ELF-1 (cell line): Measurements from ENCODE around the gene AKR7A2.
"Not testable (repeated sequence)": the region's sequence is repeated elsewhere in the genome, so short reads cannot be mapped to it uniquely, and the experiment has no call there.

Experiments
- DNase-seq: peaks from one replicate; pipeline ENCODE4 v3.0.0-alpha.2; 2016; ENCODE audit warnings: low read depth, low spot score

Gene AKR7A2

DNA sequence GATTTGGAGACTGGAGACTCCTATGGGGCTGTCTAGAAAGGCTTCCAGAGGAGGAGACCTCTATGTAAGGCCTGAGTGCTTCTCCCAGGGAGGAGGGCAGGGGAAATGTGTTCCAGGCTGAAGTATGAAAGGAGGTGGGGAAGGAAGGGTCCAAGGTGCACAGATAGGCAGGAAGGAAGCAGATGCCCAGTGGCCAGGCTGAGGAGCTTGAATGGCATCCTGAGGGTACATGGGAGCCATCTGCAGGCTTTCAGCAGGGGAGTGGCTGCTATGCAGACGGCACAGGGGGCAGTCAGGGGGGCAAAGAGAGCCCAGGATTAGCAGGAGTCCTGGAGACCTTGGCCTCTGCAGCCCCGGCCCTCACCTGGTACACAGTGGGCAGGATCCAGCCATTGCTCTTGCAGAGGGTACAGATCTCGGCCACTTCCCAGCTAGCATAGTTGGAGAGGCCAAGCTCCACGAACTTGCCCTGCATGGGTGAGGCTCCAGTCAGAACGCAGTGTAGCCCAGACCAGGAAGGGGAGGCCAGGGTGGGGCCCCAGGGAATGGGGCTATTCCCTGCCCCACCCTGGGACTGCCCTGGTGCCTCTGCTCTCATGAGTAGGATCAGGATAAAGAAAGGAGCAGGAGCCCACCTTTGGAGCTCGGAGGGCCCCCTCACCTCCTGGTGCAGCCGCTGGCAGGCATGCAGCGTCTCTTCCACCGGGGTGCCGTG, 4.0 kb downstream of the AKR7A2 start:
- no peak for DNase-seq

DNA sequence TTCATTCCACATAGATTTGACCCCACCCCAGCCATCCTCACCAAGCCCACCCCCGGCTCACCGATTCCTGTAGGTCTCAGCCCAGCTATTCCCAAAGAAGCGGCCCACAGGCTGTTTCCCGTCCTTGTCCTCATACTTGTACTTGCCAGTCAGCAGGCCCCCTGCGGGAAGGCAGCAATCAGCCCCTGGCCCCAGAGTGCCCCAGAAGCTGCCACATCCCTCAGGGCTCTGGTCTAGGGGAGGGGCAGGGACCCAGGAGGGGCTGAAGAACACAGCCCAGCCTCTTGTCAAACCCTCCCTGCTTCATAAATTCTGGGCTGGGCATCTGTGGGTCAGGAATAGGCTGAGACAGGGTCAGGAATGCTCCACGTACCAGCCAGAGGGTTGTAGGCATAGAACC, 5.0 kb downstream of the AKR7A2 start:
- DNase-seq = no peak

DNA sequence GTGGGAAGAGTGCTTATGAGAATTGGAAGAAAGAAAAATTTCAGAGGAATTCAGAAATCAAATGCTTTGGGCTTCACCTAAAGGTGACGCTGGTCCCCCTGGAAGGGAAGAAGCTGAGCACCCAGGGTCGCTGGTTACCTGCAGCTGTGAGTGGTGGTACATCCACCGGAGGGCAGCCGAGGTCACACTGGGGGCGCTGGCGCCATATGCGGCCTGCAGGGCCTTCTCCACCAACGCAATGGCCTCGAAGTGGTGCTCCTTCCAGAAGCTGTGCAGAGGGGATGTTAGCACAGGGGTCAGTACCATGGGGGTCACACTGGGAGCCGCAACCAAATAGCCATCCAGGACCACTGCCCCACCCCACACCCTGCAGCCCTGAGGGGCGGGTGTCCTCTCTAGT, 6.1 kb downstream of the AKR7A2 start:
- no peak for DNase-seq

DNA sequence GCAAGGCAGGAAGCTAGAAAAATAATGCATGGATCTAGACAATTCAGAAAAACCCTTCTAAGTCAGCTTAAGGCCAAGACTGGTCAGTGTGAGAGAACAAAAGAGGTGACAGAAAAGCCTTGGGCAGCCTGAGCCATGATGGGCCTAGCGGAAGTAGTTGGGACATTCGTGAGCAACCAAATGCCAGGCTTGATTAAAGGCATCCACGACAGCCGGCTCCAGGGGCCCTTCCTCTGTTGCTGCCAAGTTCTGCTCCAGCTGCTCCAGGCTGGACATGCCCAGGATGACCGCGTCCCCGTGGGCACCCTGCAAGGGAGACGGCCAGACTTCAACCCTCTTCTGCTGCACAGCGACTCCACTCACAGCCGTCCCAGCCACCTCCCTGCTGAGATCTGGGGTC, 7.9 kb downstream of the AKR7A2 start:
- DNase-seq = not testable (repeated sequence)

DNA sequence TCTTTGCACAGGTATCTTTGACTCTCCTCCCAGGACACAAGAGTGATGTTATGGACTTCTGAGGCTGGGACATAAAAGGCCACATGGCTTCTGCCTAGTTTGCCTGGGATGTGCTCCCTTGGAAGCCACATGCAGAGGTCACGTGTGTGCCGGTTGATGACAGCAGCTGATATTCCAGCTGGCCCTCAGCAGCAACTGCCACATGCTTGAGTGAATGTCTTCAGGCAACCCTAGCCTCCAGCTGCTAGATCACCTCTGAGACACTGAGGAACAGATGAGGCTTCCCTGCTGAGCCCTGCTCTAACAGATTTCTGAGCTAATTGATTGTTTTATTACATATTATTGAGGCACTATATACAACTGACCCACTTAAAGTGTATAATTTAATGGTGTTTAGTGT, 11.7 kb downstream of the AKR7A2 start:
- no peak for DNase-seq

DNA sequence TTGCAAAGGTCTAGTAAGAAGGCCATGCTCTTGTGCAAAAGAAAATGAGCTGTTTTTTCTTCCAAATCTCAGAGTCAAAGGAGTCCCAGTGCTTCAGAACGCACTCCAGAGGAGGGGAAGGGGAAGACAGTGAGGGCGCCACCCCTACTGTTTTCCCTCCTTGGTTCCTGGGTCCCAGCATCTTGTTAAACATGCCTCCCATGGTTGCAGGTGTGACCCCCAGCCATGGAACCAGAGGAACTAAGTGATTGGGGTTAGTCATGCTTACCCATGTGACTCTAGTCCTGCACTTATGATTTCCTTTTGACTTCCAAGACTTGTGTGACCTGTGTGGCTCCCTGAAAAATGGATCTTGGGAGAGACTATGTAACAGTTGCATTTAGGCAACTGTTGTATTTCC, 17.3 kb downstream of the AKR7A2 start:
- no peak for DNase-seq

DNA sequence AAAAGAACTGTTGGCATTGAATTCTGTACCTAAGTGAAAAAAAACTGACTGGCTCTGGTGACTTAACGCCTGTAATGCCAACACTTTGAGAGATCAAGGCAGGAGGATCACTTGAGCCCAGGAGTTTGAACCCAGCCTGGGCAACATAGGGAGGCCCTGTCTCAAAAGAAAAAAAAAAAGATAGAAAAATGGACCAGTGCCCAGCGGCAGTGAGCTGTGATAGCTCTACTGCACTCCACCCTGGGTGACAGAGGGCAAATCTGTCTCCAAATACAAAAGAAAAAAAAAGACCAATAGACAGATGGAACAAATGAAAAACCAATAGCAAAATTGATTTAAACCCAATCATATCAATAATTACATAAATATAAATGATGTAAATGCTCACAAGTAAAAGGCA, 22.7 kb downstream of the AKR7A2 start:
- DNase-seq = no peak

DNA sequence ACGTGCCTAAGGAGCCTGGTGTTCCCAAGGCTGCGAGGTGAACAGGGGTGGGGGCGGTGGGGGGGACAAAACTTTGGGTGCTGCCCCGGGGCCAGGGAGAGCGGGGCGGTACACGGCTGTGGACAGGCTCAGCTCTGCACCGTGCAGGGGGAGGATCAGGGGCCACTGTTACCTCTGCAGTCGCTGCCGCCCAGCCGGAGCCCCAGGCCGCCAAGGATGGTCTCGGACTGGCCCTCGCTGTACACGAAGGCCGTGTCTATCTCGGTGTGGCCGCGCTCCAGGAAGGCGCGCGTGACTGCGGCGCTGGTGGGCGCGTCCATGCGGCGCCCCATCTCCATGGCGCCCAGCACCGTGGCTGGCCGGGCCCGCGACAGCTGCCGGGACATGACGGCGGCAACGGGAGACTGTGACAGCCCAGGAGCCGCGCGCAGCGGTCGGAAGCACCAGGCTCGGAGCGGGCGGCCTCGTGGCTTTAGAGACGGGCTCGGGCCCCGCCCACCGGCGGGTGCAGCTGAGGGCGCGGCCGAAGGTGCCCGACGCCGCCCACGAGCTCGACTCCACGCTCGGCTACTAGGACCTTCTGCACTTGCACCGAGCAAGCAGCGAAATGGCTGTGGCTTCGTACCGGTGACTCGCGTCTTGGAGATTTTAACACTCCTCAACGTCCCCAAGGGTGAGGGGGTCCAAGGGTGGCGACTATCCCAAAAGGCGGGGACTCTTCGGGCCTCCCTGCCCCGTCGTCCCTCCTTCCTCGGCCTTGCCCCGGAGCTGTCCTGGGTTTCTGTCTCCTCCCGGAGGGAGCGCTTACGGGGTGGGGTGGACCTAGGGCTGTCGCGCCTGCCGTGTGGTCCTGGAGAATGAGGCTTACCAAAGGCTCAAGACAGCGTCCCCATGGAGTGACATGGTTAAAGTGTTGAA, 23.4 kb downstream of the AKR7A2 start, which contains the start of gene AKR7A3:
Gene AKR7A3, minus strand, starts transcription at position 447 of the 918 bp plus-strand sequence. Its CDS starts 61 bp downstream, at position 386.
- peak; percentile 65 for DNase-seq

DNA sequence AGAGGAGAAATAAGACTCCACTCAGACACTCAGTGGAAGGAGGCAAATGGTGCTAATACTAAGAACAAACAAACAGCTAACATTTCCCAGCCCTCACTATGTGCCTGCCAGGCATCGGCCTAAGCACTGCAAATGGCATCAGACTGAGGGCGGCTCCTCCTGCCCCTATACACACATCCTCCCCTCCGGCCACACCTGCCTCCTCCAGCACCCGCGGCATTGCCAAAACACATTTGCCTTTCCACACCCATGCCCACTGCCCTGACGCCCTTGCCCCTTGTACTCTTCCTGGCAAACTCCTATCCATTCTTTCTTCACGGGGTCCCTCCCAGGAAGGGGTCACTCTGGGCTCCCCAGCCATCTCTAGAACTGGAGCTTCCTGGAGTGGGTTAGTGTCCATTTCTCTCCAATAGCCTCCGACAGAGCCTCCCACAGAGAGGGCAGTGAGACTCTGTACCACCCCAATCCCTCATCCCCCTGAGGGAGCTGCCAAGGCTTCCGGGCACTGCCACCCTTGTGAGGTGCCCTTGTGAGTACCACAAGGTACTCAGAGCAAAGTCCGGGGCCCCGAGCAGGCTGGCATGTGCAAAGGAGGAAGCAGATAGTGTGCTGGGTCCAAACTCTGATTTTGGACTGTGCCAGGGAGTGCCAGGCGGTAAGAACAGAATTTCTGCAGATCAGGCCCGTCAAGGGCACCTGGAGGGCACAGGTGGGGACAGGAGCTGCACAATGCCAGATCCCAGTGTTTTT, 24.3 kb downstream of the AKR7A2 start:
- no peak for DNase-seq

DNA sequence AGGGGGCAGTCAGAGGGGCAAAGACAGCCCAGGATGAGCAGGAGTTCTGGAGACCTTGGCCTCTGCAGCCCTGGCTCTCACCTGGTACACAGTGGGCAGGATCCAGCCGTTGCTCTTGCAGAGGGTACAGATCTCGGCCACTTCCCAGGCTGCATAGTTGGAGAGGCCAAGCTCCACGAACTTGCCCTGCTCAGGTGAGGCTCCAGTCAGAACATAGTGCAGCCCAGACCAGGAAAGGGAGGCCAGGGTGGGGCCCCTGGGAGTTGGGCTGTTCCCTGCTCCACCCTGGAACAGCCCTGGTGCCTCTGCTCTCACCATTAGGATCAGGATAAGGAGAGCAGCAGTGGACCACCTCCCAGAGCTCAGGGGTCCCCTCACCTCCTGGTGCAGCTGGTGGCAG, 26.1 kb downstream of the AKR7A2 start:
- DNase-seq = not testable (repeated sequence)

DNA sequence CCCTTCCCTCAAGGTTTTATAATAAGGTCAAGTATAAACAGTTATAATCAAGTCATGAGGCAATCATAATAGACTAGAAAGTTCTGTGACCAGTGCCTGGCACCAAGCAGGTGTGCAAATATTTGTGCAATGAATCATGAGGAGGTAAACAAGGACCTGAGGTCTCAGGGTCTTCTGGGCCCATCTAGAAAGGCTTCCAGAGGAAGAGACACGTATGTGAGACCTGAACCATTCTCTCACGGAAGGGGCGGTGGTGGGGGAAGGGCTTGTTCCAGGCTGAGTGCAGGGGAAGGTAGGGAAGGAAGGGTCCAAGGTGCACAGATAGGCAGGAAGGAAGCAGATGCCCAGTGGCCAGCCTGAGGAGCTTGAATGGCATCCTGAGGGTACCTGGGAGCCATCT, 26.6 kb downstream of the AKR7A2 start:
- not testable (repeated sequence) for DNase-seq

DNA sequence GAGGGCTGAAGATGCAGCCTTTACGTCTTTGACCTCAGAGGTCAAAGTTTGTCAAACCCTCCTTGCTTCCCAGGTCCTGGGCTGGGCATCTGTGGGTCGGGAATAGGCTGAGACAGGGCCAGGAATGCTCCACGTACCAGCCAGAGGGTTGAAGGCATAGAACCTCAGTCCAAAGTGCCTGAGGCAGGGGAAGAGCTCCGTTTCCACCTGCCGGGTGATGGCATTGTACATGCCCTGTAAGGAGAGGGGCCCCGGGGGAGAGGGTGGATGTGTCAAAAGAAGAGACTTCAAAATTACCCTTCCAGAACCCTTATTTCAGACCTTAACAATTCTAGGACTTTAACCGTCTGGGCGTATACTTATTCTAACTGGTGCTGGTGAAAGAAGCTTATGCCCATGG, 27.1 kb downstream of the AKR7A2 start:
- DNase-seq = no peak

DNA sequence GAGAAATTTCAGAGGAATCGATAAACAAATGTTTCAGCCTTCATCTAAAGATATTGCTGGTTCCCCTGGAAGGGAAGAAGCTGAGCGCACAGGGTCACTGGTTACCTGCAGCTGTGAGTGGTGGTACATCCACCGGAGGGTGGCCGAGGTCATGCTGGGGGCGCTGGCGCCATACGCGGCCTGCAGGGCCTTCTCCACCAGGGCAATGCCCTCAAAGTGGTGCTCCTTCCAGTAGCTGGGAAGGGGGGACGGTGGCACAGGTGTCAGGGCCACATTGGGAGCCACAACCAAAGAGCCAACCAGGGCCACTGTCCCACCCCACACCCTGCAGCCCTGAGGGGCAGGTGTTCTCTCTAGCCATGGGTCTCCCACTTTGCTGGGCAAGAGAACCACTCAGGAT, 28.1 kb downstream of the AKR7A2 start:
- no peak for DNase-seq

DNA sequence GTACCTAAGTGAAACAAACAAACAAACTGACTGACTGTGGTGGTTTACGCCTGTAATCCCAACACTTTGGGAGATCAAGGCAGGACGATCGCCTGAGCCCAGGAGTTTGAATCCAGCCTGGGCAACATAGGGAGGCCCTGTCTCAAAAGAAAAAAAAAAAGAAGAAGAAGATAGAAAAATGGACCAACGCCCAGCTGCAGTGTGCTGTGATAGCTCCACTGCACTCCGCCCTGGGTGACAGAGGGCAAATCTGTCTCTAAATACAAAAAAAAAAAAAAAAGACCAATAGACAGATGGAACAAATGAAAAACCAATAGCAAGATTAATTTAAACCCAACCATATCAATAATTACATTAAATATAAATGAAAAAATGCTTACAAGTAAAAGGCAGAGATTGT, 37.3 kb downstream of the AKR7A2 start:
- no peak for DNase-seq

DNA sequence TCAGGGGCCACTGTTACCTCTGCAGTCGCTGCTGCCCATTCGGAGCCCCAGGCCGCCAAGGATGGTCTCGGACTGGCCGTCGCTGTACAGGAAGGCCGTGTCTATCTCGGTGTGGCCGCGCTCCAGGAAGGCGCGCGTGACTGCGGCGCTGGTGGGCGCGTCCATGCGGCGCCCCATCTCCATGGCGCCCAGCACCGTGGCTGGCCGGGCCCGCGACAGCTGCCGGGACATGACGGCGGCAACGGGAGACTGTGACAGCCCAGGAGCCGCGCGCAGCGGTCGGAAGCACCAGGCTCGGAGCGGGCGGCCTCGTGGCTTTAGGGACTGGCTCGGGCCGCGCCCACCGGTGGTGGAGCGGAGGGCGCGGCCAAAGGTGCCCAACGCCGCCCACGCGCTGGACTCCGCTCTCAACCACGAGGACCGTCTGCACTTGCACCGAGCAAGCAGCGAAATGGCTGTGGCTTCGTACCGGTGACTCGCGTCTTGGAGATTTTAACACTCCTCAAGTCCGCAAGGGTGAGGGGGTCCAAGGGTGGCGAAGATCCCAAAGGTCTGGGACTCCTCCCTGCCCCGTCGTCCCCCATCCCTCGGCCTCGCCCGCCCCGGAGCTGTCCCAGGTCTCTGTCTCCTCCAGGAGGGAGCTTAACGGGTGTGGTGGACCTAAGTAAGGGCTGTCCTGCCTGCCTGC, 38.0 kb downstream of the AKR7A2 start:
- DNase-seq = peak; percentile 30

DNA sequence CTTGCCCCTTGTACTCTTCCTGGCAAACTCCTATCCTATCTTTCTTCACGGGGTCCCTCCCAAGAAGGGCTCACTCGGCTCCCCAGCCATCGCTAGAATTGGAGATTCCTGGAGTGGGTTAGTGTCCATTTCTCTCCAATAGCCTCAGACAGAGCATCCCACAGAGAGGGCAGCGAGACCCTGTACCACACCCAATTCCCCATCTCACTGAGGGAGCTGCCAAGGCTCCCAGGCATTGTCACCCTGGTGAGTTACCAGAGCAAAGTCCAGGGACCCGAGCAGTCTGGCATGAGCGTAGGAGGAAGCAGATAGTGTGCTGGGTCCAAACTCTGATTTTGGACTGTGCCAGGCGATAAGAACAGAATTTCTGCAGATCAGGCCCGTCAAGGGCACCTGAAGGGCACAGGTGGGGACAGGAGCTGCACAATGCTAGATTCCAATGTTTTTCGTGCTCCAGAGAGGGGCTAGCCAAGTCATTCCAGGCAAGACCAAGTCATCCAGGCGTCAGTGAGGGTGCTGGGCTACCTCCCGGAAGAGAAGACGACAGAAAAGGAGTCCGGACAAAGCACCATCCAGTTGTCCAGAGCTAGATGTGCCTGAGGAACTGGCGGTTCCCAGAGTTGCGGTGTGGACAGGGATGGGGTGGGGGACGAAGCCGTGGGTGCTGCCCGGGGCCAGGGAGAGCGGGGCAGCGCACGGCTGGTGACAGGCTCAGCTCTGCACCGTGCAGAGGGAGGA, 38.7 kb downstream of the AKR7A2 start:
- DNase-seq = no peak

DNA sequence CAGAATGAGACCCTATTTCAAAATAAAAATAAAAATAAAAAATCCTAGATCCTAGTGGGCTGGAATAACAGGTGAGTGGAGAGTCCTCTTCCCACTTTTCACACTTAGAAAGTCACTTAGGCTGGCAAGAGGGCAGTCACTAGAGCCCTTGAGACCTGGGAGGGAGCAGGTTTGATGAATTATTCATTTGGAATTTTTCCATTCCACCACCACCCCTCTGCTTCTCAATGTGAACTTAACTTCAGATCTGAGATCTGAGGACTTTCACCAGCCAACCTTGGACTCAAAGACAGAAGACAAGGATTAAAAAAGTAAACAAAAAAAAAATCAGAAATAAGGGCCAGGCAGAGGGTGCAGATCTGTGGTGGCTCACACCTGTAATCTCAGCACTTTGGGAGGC, 39.9 kb downstream of the AKR7A2 start:
- DNase-seq = no peak

DNA sequence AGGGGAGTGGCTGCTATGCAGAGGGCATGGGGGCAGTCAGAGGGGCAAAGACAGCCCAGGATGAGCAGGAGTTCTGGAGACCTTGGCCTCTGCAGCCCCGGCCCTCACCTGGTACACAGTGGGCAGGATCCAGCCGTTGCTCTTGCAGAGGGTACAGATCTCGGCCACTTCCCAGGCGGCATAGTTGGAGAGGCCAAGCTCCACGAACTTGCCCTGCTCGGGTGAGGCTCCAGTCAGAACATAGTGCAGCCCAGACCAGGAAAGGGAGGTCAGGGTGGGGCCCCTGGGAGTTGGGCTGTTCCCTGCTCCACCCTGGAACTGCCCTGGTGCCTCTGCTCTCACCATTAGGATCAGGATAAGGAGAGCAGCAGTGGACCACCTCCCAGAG, 41.6 kb downstream of the AKR7A2 start:
- not testable (repeated sequence) for DNase-seq

DNA sequence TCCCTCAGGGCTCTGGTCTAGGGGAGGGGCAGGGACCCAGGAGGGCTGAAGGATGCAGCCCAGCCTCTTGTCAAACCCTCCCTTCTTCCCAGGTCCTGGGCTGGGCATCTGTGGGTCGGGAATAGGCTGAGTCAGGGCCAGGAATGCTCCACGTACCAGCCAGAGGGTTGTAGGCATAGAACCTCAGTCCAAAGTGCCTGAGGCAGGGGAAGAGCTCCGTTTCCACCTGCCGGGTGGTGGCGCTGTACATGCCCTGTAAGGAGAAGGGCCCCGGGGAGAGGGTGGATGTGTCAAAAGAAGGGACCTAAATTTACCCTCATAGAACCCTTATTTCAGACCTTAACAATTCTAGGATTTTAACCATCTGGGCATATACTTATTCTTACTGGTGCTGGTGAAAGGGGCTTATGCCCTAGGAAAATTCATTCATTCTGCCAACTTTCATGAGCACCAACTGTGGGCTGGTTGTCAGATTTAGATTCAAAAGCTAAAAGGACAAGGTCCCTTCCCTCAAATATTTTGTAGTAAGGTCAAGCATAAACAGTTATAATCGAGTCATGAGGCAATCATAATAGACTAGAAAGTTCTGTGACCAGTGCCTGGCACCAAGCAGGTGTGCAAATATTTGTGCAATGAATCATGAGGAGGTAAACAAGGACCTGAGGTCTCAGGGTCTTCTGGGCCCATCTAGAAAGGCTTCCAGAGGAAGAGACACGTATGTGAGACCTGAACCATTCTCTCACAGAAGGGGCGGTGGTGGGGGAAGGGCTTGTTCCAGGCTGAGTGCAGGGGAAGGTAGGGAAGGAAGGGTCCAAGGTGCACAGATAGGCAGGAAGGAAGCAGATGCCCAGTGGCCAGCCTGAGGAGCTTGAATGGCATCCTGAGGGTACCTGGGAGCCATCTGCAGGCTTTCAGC, 42.3 kb downstream of the AKR7A2 start:
- not testable (repeated sequence) for DNase-seq

DNA sequence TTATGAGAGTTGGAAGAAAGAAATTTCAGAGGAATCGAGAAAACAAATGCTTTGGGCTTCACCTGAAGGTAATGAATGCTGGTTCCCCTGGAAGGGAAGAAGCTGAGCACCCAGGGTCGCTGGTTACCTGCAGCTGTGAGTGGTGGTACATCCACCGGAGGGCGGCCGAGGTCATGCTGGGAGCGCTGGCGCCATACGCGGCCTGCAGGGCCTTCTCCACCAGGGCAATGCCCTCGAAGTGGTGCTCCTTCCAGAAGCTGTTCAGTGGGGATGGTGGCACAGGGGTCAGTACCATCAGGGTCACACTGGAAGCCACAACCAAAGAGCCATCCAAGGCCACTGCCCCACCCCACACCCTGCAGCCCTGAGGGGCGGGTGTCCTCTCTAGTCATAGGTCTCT, 43.5 kb downstream of the AKR7A2 start:
- DNase-seq = no peak
